Right lobe of liver (tissue), 4 donors: ENCODE data around the gene TLE3.

Experiments used
- POLR2A ChIP-seq: fragments of 450-650 bp; IDR thresholded peaks from one replicate; pipeline ENCODE4 v1.6.1; 2017; ENCODE audit warnings: antibody characterized with exemption, mild to moderate bottlenecking
- TF ChIP-seq, protein P1 (sequence below), 4 donors: fragments of 200-600 bp in 3 of 4; fragments of 450-650 bp in 1 of 4; IDR thresholded peaks; one replicate each; pipeline versions ENCODE4 v1.5.1 to v1.8.0; 2016 to 2022; ENCODE audit warnings: antibody characterized with exemption in 4 of 4, mild to moderate bottlenecking in 2 of 4
- donor health status: DM: no; HTN: no; CAD: no.
- donor health status: DM: no; HTN: no; CAD: no.
- donor health status: DM: no; HTN: yes; CAD: no.

DNA sequence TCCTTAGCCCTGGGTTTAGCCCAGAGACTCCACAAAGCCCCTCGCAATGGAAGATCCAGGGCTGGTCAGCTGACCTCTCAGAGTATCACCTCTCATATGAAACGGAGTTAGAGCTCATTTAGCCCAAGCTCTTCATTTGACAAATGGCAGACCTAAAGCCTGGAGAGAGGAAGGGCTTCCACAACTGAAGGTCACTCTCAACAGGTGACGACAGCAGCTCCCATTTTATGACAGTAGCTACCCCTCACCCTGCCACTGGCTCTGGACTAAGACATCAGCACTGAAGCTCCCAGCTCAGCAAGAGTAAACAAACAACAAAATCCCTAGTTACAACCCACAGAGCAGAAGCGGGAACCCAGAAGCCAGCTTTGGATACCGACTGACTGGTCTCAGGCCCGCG lies 33.7 kb downstream of the TLE3 start:
- TF ChIP-seq, protein P1, sequence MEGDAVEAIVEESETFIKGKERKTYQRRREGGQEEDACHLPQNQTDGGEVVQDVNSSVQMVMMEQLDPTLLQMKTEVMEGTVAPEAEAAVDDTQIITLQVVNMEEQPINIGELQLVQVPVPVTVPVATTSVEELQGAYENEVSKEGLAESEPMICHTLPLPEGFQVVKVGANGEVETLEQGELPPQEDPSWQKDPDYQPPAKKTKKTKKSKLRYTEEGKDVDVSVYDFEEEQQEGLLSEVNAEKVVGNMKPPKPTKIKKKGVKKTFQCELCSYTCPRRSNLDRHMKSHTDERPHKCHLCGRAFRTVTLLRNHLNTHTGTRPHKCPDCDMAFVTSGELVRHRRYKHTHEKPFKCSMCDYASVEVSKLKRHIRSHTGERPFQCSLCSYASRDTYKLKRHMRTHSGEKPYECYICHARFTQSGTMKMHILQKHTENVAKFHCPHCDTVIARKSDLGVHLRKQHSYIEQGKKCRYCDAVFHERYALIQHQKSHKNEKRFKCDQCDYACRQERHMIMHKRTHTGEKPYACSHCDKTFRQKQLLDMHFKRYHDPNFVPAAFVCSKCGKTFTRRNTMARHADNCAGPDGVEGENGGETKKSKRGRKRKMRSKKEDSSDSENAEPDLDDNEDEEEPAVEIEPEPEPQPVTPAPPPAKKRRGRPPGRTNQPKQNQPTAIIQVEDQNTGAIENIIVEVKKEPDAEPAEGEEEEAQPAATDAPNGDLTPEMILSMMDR (IDR thresholded peaks at IDR 0.05), result no peak
- TF ChIP-seq POLR2A, result no peak
